HCT116 (cell line): ENCODE measurements around the gene ACTR3C. TPM values are rescaled to one million over a fixed set of nuclear protein-coding genes. Genes with fewer than 3 reads are reported as not detected.

Experiments
- ATAC-seq: fragments of 200-7000 bp; cut with Tn5 transposase; 2 replicates; pipeline ENCODE4 v1.9.1; 2020; ENCODE audit warnings: mild to moderate bottlenecking, moderate library complexity
- BruUV-seq: library from RNA; stranded (reverse); fragments of 400-500 nt; replicated peaks from 2 replicates; lab custom pipeline; 2021; lab: Mats Ljungman, UMichigan
- CTCF ChIA-PET: fragments of 300-600 bp; sonication (Branson Sonifier 250); formaldehyde crosslinking; loops from one replicate; lab custom pipeline; 2021; ENCODE audit warnings: antibody characterized with exemption; lab: Charles Lee
- POLR2A ChIA-PET: fragments of 300-600, 350-600 bp; sonication (Branson Sonifier 250); formaldehyde crosslinking; loops from one replicate; lab custom pipeline; 2021; ENCODE audit warnings: antibody characterized with exemption; lab: Charles Lee
- RAD21 ChIA-PET, 2 experiments: fragments of 300-600 bp; sonication (Branson Sonifier 250); formaldehyde crosslinking; loops; one replicate each; lab custom pipeline; 2023; ENCODE audit warnings: low total read pairs in 2 of 2; ENCODE audit not compliant: uncharacterized antibody in 2 of 2, unreplicated experiment in 2 of 2, low non-redundant PET in 1 of 2; lab: Charles Lee
- DNase-seq: peaks from one replicate; pipeline ENCODE4 v3.0.0-alpha.2; 2010; ENCODE audit warnings: low read depth, low spot score
- H2AFZ ChIP-seq: fragments of 200-600 bp; shearing (Covaris generic), sonication (generic); 2 replicates; pipeline ENCODE4 v1.6.1; 2017; ENCODE audit warnings: low read depth, mixed run types, mixed read lengths, antibody characterized with exemption, low read length; ENCODE audit not compliant: poor library complexity, severe bottlenecking
- H3K27ac ChIP-seq: 2 replicates; pipeline ENCODE4 v1.5.1; 2012; ENCODE audit warnings: low read depth, low read length
- H3K27me3 ChIP-seq: fragments of 200-600 bp; sonication (generic); 2 replicates; pipeline ENCODE4 v1.6.1; 2016; ENCODE audit warnings: mixed run types, low read length, mixed read lengths; ENCODE audit not compliant: insufficient read depth
- H3K36me3 ChIP-seq, 2 experiments: fragments of 200-500 bp in 1 of 2; fragments of 200-600 bp in 1 of 2; sonication (Bioruptor generic) in 1 of 2; sonication (generic) in 1 of 2; 2 replicates each; pipeline versions ENCODE4 v1.5.1 to v1.6.1; 2014 to 2016; ENCODE audit warnings: low read length in 2 of 2, inconsistent platforms in 1 of 2, mixed read lengths in 1 of 2, mixed run types in 1 of 2; ENCODE audit not compliant: insufficient read depth in 2 of 2, control insufficient read depth in 1 of 2
- H3K4me1 ChIP-seq, 2 experiments: fragments of 200-600 bp in 1 of 2; sonication (generic) in 1 of 2; 2 replicates each; pipeline versions ENCODE4 v1.5.1 to v1.6.1; 2012 to 2017; ENCODE audit warnings: low read length in 2 of 2, inconsistent platforms in 1 of 2, mild to moderate bottlenecking in 1 of 2, mixed read lengths in 1 of 2, mixed run types in 1 of 2, moderate library complexity in 1 of 2; ENCODE audit not compliant: insufficient read depth in 2 of 2, control insufficient read depth in 1 of 2
- H3K4me2 ChIP-seq: fragments of 200-600 bp; sonication (generic); 2 replicates; pipeline ENCODE4 v1.6.1; 2017; ENCODE audit warnings: mixed run types, low read length, mixed read lengths
- H3K4me3 ChIP-seq, 2 experiments: fragments of 200-600 bp in 1 of 2; sonication (generic) in 1 of 2; replicated peaks in 1 of 2; 2 replicates each; pipeline ENCODE4 v1.5.1; 2011 to 2016; ENCODE audit warnings: low read length in 2 of 2, control low read depth in 1 of 2, low read depth in 1 of 2, mild to moderate bottlenecking in 1 of 2, mixed read lengths in 1 of 2, mixed run types in 1 of 2
- H3K79me2 ChIP-seq: fragments of 200-600 bp; sonication (generic); 2 replicates; pipeline ENCODE4 v1.6.1; 2017; ENCODE audit warnings: mild to moderate bottlenecking, mixed run types, low read length, moderate library complexity, mixed read lengths; ENCODE audit not compliant: insufficient read depth
- H3K9ac ChIP-seq: fragments of 200-600 bp; sonication (generic); 2 replicates; pipeline ENCODE4 v1.6.1; 2016; ENCODE audit warnings: low read length, mixed read lengths
- H3K9me2 ChIP-seq: fragments of 200-600 bp; sonication (generic), shearing (Covaris generic); 2 replicates; pipeline ENCODE4 v1.6.1; 2017; ENCODE audit warnings: mixed run types, mild to moderate bottlenecking, moderate library complexity; ENCODE audit not compliant: insufficient read depth
- H3K9me3 ChIP-seq, 2 experiments: fragments of 200-500 bp in 1 of 2; fragments of 200-600 bp in 1 of 2; sonication (Bioruptor generic) in 1 of 2; sonication (generic) in 1 of 2; 2 replicates each; pipeline ENCODE4 v1.6.1; 2014 to 2017; ENCODE audit warnings: low read length in 2 of 2, mixed read lengths in 2 of 2, inconsistent platforms in 1 of 2, low read depth in 1 of 2, mild to moderate bottlenecking in 1 of 2, mixed run types in 1 of 2, moderate library complexity in 1 of 2; ENCODE audit not compliant: control insufficient read depth in 1 of 2, insufficient read depth in 1 of 2
- H4K20me1 ChIP-seq: fragments of 200-600 bp; sonication (generic), shearing (Covaris generic); 2 replicates; pipeline ENCODE4 v1.6.1; 2017; ENCODE audit warnings: mixed run types, mild to moderate bottlenecking, moderate library complexity; ENCODE audit not compliant: insufficient read depth
- EGR1 ChIP-seq: IDR thresholded peaks from 2 replicates; pipeline ENCODE4 v1.6.1; 2012; ENCODE audit warnings: low read depth
- ELF1 ChIP-seq: IDR thresholded peaks from 2 replicates; pipeline ENCODE4 v1.6.1; 2012; ENCODE audit warnings: low read depth, borderline replicate concordance
- FOSL1 ChIP-seq: IDR thresholded peaks from 2 replicates; pipeline ENCODE4 v1.6.1; 2012; ENCODE audit warnings: low read depth
- JUND ChIP-seq: IDR thresholded peaks from 2 replicates; pipeline ENCODE4 v1.6.1; 2012
- POLR2A ChIP-seq: IDR thresholded peaks from 2 replicates; pipeline ENCODE4 v1.7.0; 2011; ENCODE audit warnings: borderline replicate concordance; ENCODE audit not compliant: insufficient read depth, insufficient read length; ENCODE audit errors: extremely low read depth
- SP1 ChIP-seq: IDR thresholded peaks from 2 replicates; pipeline ENCODE4 v1.6.1; 2012; ENCODE audit warnings: low read depth
- YY1 ChIP-seq: IDR thresholded peaks from 2 replicates; pipeline ENCODE4 v1.6.1; 2011; ENCODE audit warnings: low read length, low read depth, moderate library complexity, mild to moderate bottlenecking; ENCODE audit not compliant: insufficient replicate concordance; ENCODE audit errors: extremely low read depth
- ZFX ChIP-seq: fragments of 450-650 bp; IDR thresholded peaks from 2 replicates; pipeline ENCODE4 v1.6.1; 2017
- ZNF274 ChIP-seq: fragments of 200-500 bp; sonication (Bioruptor generic); IDR thresholded peaks from 2 replicates; pipeline ENCODE4 v1.6.1; 2014; ENCODE audit warnings: mild to moderate bottlenecking, low read depth, low read length, inconsistent platforms
- intact Hi-C: fragments of 100-400 bp; cut with micrococcal nuclease; formaldehyde crosslinking; loops from 2 replicates; pipeline ENCODE4 v1.10.0; 2022
- total RNA-seq: library from RNA; stranded (reverse); gene quantifications from one replicate; pipeline ENCODE4 v1.2.1, GENCODE V29; 2021; ENCODE audit not compliant: unreplicated experiment
- TF ChIP-seq, protein P1 (sequence below): IDR thresholded peaks from 2 replicates; pipeline ENCODE4 v1.6.1; 2012
- TF ChIP-seq, protein P2 (sequence below): IDR thresholded peaks from 2 replicates; pipeline ENCODE4 v1.6.1; 2011; ENCODE audit warnings: mild to moderate bottlenecking, low read length, moderate library complexity; ENCODE audit not compliant: insufficient replicate concordance; ENCODE audit errors: extremely low read depth
- TF ChIP-seq, protein P3 (sequence below), 3 experiments: fragments of 200-600 bp in 1 of 3; sonication (generic) in 1 of 3; IDR thresholded peaks in 2 of 3; conservative IDR thresholded peaks in 1 of 3; 2 replicates each; pipeline ENCODE4 v1.5.1; 2012 to 2017; ENCODE audit warnings: low read depth in 2 of 3, low read length in 2 of 3, antibody characterized with exemption in 1 of 3, borderline replicate concordance in 1 of 3, control low read depth in 1 of 3, mild to moderate bottlenecking in 1 of 3, mixed read lengths in 1 of 3, mixed run types in 1 of 3, moderate library complexity in 1 of 3; ENCODE audit not compliant: insufficient read depth in 1 of 3

Gene ACTR3C
- total RNA-seq, 1 experiment from 2014 or later, result 2.0 TPM

DNA sequence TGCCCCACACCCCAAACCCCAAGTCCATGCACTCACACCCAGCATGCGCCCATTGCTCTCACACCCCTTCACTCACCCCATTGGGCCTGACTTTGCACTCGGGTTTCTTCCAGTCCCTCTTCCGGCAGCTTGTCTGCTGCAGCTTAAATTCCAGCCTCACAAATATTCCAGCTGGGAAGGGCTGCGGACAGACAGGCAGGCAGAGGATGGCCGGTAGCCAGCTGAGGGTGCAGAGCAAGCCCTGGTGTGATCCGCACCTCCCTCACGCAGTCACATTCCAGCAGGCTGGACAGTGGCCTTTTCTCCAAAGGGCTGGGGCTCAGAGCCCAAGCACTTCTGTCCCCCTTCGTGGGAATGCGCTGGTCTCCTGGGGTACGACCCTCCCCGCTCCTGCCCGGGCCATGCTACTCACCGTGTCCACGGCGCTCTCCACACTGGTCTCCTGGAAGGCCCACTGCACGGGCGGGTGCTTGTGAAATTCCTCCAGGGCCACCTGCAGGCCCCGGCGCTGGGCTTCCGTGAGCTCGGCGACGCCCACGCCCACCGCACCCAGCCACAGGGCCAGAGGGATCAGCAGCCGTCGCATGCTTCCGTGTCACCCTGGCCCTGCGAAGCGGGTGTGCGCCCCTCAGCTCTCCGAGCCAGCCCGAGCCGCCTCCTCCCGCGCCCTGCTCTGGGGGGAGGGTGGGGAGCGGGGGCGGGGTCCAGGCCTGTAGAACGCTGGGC, 16.8 kb upstream of the ACTR3C start:
- Histone ChIP-seq H3K36me3 (no peaks in the 10 kb centered on the region), H3K27me3 (no peaks in the 10 kb centered on the region), H3K9ac (no peak overlapping the region), H4K20me1 (no peaks in the 10 kb centered on the region), H3K4me1 (no peaks in the 10 kb centered on the region), H2AFZ (no peak overlapping the region), H3K9me3 (no peaks in the 10 kb centered on the region), H3K27ac (no peak overlapping the region), H3K4me2 (no peak overlapping the region), H3K9me2 (no peaks in the 10 kb centered on the region), H3K79me2 (no peaks in the 10 kb centered on the region), H3K4me3 (no peak overlapping the region)
- intact Hi-C loops, result no loop called here
- no peak for DNase-seq
- CTCF ChIA-PET, result no interaction called here
- no peak for ATAC-seq
- no TSS peak for BruUV-seq
- POLR2A ChIA-PET, result no interaction called here
- TF ChIP-seq FOSL1, result no peak
- TF ChIP-seq, protein P1, sequence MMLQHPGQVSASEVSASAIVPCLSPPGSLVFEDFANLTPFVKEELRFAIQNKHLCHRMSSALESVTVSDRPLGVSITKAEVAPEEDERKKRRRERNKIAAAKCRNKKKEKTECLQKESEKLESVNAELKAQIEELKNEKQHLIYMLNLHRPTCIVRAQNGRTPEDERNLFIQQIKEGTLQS, result no peak
- TF ChIP-seq, protein P2, sequence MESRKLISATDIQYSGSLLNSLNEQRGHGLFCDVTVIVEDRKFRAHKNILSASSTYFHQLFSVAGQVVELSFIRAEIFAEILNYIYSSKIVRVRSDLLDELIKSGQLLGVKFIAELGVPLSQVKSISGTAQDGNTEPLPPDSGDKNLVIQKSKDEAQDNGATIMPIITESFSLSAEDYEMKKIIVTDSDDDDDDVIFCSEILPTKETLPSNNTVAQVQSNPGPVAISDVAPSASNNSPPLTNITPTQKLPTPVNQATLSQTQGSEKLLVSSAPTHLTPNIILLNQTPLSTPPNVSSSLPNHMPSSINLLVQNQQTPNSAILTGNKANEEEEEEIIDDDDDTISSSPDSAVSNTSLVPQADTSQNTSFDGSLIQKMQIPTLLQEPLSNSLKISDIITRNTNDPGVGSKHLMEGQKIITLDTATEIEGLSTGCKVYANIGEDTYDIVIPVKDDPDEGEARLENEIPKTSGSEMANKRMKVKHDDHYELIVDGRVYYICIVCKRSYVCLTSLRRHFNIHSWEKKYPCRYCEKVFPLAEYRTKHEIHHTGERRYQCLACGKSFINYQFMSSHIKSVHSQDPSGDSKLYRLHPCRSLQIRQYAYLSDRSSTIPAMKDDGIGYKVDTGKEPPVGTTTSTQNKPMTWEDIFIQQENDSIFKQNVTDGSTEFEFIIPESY, result no peak
- TF ChIP-seq, protein P3, sequence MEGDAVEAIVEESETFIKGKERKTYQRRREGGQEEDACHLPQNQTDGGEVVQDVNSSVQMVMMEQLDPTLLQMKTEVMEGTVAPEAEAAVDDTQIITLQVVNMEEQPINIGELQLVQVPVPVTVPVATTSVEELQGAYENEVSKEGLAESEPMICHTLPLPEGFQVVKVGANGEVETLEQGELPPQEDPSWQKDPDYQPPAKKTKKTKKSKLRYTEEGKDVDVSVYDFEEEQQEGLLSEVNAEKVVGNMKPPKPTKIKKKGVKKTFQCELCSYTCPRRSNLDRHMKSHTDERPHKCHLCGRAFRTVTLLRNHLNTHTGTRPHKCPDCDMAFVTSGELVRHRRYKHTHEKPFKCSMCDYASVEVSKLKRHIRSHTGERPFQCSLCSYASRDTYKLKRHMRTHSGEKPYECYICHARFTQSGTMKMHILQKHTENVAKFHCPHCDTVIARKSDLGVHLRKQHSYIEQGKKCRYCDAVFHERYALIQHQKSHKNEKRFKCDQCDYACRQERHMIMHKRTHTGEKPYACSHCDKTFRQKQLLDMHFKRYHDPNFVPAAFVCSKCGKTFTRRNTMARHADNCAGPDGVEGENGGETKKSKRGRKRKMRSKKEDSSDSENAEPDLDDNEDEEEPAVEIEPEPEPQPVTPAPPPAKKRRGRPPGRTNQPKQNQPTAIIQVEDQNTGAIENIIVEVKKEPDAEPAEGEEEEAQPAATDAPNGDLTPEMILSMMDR (IDR thresholded peaks at IDR 0.05 in 2 of 3, conservative IDR thresholded peaks at IDR 0.05 in 1 of 3; ENCODE audit: borderline replicate concordance in 1 of 3, insufficient read depth in 1 of 3, low read depth in 2 of 3, low read length in 2 of 3), result no peak
- TF ChIP-seq JUND, result no peak
- TF ChIP-seq SP1, result no peak
- TF ChIP-seq ZFX, result no peak
- TF ChIP-seq EGR1, result no peak
- no peak for TF ChIP-seq YY1
- TF ChIP-seq POLR2A, result no peak
- TF ChIP-seq ZNF274, result no peak
- TF ChIP-seq ELF1, result no peak
- RAD21 ChIA-PET, result no interaction called here
